ENCODE measurements around the gene GRAP. TPM values are rescaled to one million over a fixed set of nuclear protein-coding genes. Genes with fewer than 3 reads are reported as not detected.

The GRAP gene
- total RNA-seq, 5 donors from 2014 or later (not counting 1 experiment from before 2014, with no cell fraction given) = 26.5 to 95.2 (median 74.0) TPM

GRCh38 chr17:18981335-18981641, 65.5 kb downstream of the GRAP start:
- POLR2A ChIA-PET = no interaction called here
- DNase-seq (no peak), ATAC-seq (replicated peaks in 1 of 4) (no peak)
- Histone ChIP-seq H3K27me3 (replicated peaks in 1 of 2; ENCODE audit: control insufficient read depth in 2 of 2, extremely low read depth in 1 of 2, insufficient read depth in 2 of 2, low read length in 1 of 2) (no peaks in the 10 kb centered on the region), H3K27ac (ENCODE audit: low read length) (no peak overlapping the region), H3K36me3 (ENCODE audit: control insufficient read depth in 2 of 2, extremely low read depth in 1 of 2, insufficient read depth in 1 of 2, low read length in 1 of 2) (peaks cover 8 to 26% of the 10 kb centered on the region in 2 donors), H3K4me3 (ENCODE audit: control insufficient read depth in 1 of 2, extremely low read depth in 1 of 2, low read length in 1 of 2) (no peak overlapping the region), H3K9me3 (no peaks in the 10 kb centered on the region), H3K4me1 (ENCODE audit: control insufficient read depth in 1 of 2, extremely low read depth in 1 of 2, insufficient read depth in 2 of 2, low read length in 2 of 2) (no peaks in the 10 kb centered on the region)
- no peak overlapping the region for H3K4me3 Mint-ChIP-seq
- H3K36me3 Mint-ChIP-seq = peaks cover 4% of the 10 kb centered on the region
- 100% methylated on average over 3 of the region's 6 CpGs for WGBS (ENCODE audit: insufficient coverage)
- no peaks in the 10 kb centered on the region for H3K27me3 Mint-ChIP-seq
- CTCF ChIA-PET = no interaction called here
- no peak overlapping the region for H3K27ac Mint-ChIP-seq
- no peaks in the 10 kb centered on the region for H3K9me3 Mint-ChIP-seq
- no peaks in the 10 kb centered on the region for H3K4me1 Mint-ChIP-seq

GRCh38 chr17:18980682-18981334, 65.9 kb downstream of the GRAP start:
- no peak overlapping the region for H3K4me3 Mint-ChIP-seq
- H3K27ac Mint-ChIP-seq = no peak overlapping the region
- H3K27ac ChIP-seq (ENCODE audit: low read length) = no peak overlapping the region
- no peaks in the 10 kb centered on the region for H3K4me1 ChIP-seq (ENCODE audit: control insufficient read depth in 1 of 2, extremely low read depth in 1 of 2, insufficient read depth in 2 of 2, low read length in 2 of 2)
- H3K36me3 Mint-ChIP-seq = peaks cover 4% of the 10 kb centered on the region
- no peaks in the 10 kb centered on the region for H3K9me3 ChIP-seq
- H3K36me3 ChIP-seq (ENCODE audit: control insufficient read depth in 2 of 2, extremely low read depth in 1 of 2, insufficient read depth in 1 of 2, low read length in 1 of 2) = peaks cover 8 to 27% of the 10 kb centered on the region in 2 donors
- ATAC-seq (replicated peaks in 1 of 4) = no peak
- H3K27me3 Mint-ChIP-seq = no peaks in the 10 kb centered on the region
- no peak for DNase-seq
- no peaks in the 10 kb centered on the region for H3K4me1 Mint-ChIP-seq
- H3K27me3 ChIP-seq (replicated peaks in 1 of 2; ENCODE audit: control insufficient read depth in 2 of 2, extremely low read depth in 1 of 2, insufficient read depth in 2 of 2, low read length in 1 of 2) = no peaks in the 10 kb centered on the region
- POLR2A ChIA-PET = no interaction called here
- WGBS (ENCODE audit: insufficient coverage) = 93% methylated on average over 4 of the region's 13 CpGs
- no peak overlapping the region for H3K4me3 ChIP-seq (ENCODE audit: control insufficient read depth in 1 of 2, extremely low read depth in 1 of 2, low read length in 1 of 2)
- H3K9me3 Mint-ChIP-seq = no peaks in the 10 kb centered on the region
- CTCF ChIA-PET = no interaction called here

- ATAC-seq (replicated peaks in 1 of 4) = no peak
- Histone ChIP-seq H3K4me1 (ENCODE audit: control insufficient read depth in 1 of 2, extremely low read depth in 1 of 2, insufficient read depth in 2 of 2, low read length in 2 of 2) (no peaks in the 10 kb centered on the region), H3K4me3 (ENCODE audit: control insufficient read depth in 1 of 2, extremely low read depth in 1 of 2, low read length in 1 of 2) (no peak overlapping the region), H3K27me3 (replicated peaks in 1 of 2; ENCODE audit: control insufficient read depth in 2 of 2, extremely low read depth in 1 of 2, insufficient read depth in 2 of 2, low read length in 1 of 2) (no peaks in the 10 kb centered on the region), H3K36me3 (ENCODE audit: control insufficient read depth in 2 of 2, extremely low read depth in 1 of 2, insufficient read depth in 1 of 2, low read length in 1 of 2) (peaks cover 8 to 26% of the 10 kb centered on the region in 2 donors), H3K27ac (ENCODE audit: low read length) (no peak overlapping the region), H3K9me3 (no peaks in the 10 kb centered on the region)
- no peak for DNase-seq
- no peak overlapping the region for H3K27ac Mint-ChIP-seq
- no peaks in the 10 kb centered on the region for H3K9me3 Mint-ChIP-seq
- WGBS (ENCODE audit: insufficient coverage) = 95% methylated on average over 17 of the region's 17 CpGs
- H3K27me3 Mint-ChIP-seq = no peaks in the 10 kb centered on the region
- POLR2A ChIA-PET = no interaction called here
- H3K4me3 Mint-ChIP-seq = no peak overlapping the region
- H3K36me3 Mint-ChIP-seq = peaks cover 4% of the 10 kb centered on the region
- H3K4me1 Mint-ChIP-seq = no peaks in the 10 kb centered on the region
- CTCF ChIA-PET = interaction anchor here in 1 of 2 donors (0.7 kb wide), 1 partner anchor 18 kb away, joined by 3 read pairs; no protein-coding TSS in a partner anchor
These were observed 68.1 kb downstream of the GRAP start for GRCh38 chr17:18978655-18979054.

GRCh38 chr17:18978050-18978449, 68.7 kb downstream of the GRAP start:
- no peaks in the 10 kb centered on the region for H3K27me3 Mint-ChIP-seq
- WGBS (ENCODE audit: insufficient coverage) = 94% methylated on average over 12 of the region's 13 CpGs
- Histone ChIP-seq H3K4me3 (ENCODE audit: control insufficient read depth in 1 of 2, extremely low read depth in 1 of 2, low read length in 1 of 2) (no peak overlapping the region), H3K27me3 (replicated peaks in 1 of 2; ENCODE audit: control insufficient read depth in 2 of 2, extremely low read depth in 1 of 2, insufficient read depth in 2 of 2, low read length in 1 of 2) (no peaks in the 10 kb centered on the region), H3K9me3 (no peaks in the 10 kb centered on the region), H3K27ac (ENCODE audit: low read length) (no peak overlapping the region), H3K36me3 (ENCODE audit: control insufficient read depth in 2 of 2, extremely low read depth in 1 of 2, insufficient read depth in 1 of 2, low read length in 1 of 2) (peaks cover 8 to 25% of the 10 kb centered on the region in 2 donors), H3K4me1 (ENCODE audit: control insufficient read depth in 1 of 2, extremely low read depth in 1 of 2, insufficient read depth in 2 of 2, low read length in 2 of 2) (no peaks in the 10 kb centered on the region)
- H3K4me3 Mint-ChIP-seq = no peak overlapping the region
- ATAC-seq (replicated peaks in 1 of 4) (no peak), DNase-seq (no peak)
- peaks cover 4% of the 10 kb centered on the region for H3K36me3 Mint-ChIP-seq
- POLR2A ChIA-PET = no interaction called here
- no peaks in the 10 kb centered on the region for H3K9me3 Mint-ChIP-seq
- CTCF ChIA-PET = no interaction called here
- no peak overlapping the region for H3K27ac Mint-ChIP-seq
- H3K4me1 Mint-ChIP-seq = no peaks in the 10 kb centered on the region

- Mint-ChIP-seq H3K4me1 (no peaks in the 10 kb centered on the region), H3K36me3 (peaks cover 4% of the 10 kb centered on the region), H3K27me3 (no peaks in the 10 kb centered on the region), H3K27ac (no peak overlapping the region), H3K4me3 (no peak overlapping the region), H3K9me3 (no peaks in the 10 kb centered on the region)
- Histone ChIP-seq H3K36me3 (ENCODE audit: control insufficient read depth in 2 of 2, extremely low read depth in 1 of 2, insufficient read depth in 1 of 2, low read length in 1 of 2) (peaks cover 8 to 25% of the 10 kb centered on the region in 2 donors), H3K27me3 (replicated peaks in 1 of 2; ENCODE audit: control insufficient read depth in 2 of 2, extremely low read depth in 1 of 2, insufficient read depth in 2 of 2, low read length in 1 of 2) (no peaks in the 10 kb centered on the region), H3K27ac (ENCODE audit: low read length) (no peak overlapping the region), H3K4me1 (ENCODE audit: control insufficient read depth in 1 of 2, extremely low read depth in 1 of 2, insufficient read depth in 2 of 2, low read length in 2 of 2) (no peaks in the 10 kb centered on the region), H3K9me3 (no peaks in the 10 kb centered on the region), H3K4me3 (ENCODE audit: control insufficient read depth in 1 of 2, extremely low read depth in 1 of 2, low read length in 1 of 2) (no peak overlapping the region)
- DNase-seq (no peak), ATAC-seq (replicated peaks in 1 of 4) (peak in 1 of 4 experiments; percentile 19)
- POLR2A ChIA-PET = no interaction called here
- CTCF ChIA-PET = no interaction called here
- WGBS (ENCODE audit: insufficient coverage) = 100% methylated on average over 11 of the region's 19 CpGs
These were observed 69.1 kb downstream of the GRAP start for GRCh38 chr17:18977646-18978045.

- WGBS (ENCODE audit: insufficient coverage) = 89% methylated on average over 4 of the region's 4 CpGs
- H3K27me3 ChIP-seq (replicated peaks in 1 of 2; ENCODE audit: control insufficient read depth in 2 of 2, extremely low read depth in 1 of 2, insufficient read depth in 2 of 2, low read length in 1 of 2) = no peaks in the 10 kb centered on the region
- peaks cover 8 to 25% of the 10 kb centered on the region in 2 donors for H3K36me3 ChIP-seq (ENCODE audit: control insufficient read depth in 2 of 2, extremely low read depth in 1 of 2, insufficient read depth in 1 of 2, low read length in 1 of 2)
- no peaks in the 10 kb centered on the region for H3K27me3 Mint-ChIP-seq
- peaks cover 4% of the 10 kb centered on the region for H3K36me3 Mint-ChIP-seq
- DNase-seq (no peak), ATAC-seq (replicated peaks in 1 of 4) (no peak)
- H3K27ac ChIP-seq (ENCODE audit: low read length) = no peak overlapping the region
- ChIA-PET CTCF (no interaction called here), POLR2A (no interaction called here)
- no peaks in the 10 kb centered on the region for H3K4me1 ChIP-seq (ENCODE audit: control insufficient read depth in 1 of 2, extremely low read depth in 1 of 2, insufficient read depth in 2 of 2, low read length in 2 of 2)
- no peaks in the 10 kb centered on the region for H3K9me3 ChIP-seq
- H3K4me1 Mint-ChIP-seq = no peaks in the 10 kb centered on the region
- H3K27ac Mint-ChIP-seq = no peak overlapping the region
- H3K9me3 Mint-ChIP-seq = no peaks in the 10 kb centered on the region
- no peak overlapping the region for H3K4me3 Mint-ChIP-seq
- no peak overlapping the region for H3K4me3 ChIP-seq (ENCODE audit: control insufficient read depth in 1 of 2, extremely low read depth in 1 of 2, low read length in 1 of 2)
These were observed 69.7 kb downstream of the GRAP start for GRCh38 chr17:18977021-18977420.

GRCh38 chr17:18976201-18976600, 70.6 kb downstream of the GRAP start:
- Mint-ChIP-seq H3K4me1 (no peaks in the 10 kb centered on the region), H3K27ac (no peak overlapping the region), H3K9me3 (no peaks in the 10 kb centered on the region), H3K36me3 (peaks cover 4% of the 10 kb centered on the region), H3K4me3 (no peak overlapping the region), H3K27me3 (no peaks in the 10 kb centered on the region)
- CTCF ChIA-PET = no interaction called here
- POLR2A ChIA-PET = no interaction called here
- no peaks in the 10 kb centered on the region for H3K9me3 ChIP-seq
- peaks cover 10 to 25% of the 10 kb centered on the region in 2 donors for H3K36me3 ChIP-seq (ENCODE audit: control insufficient read depth in 2 of 2, extremely low read depth in 1 of 2, insufficient read depth in 1 of 2, low read length in 1 of 2)
- H3K4me1 ChIP-seq (ENCODE audit: control insufficient read depth in 1 of 2, extremely low read depth in 1 of 2, insufficient read depth in 2 of 2, low read length in 2 of 2) = no peaks in the 10 kb centered on the region
- ATAC-seq (replicated peaks in 1 of 4) = no peak
- H3K27me3 ChIP-seq (replicated peaks in 1 of 2; ENCODE audit: control insufficient read depth in 2 of 2, extremely low read depth in 1 of 2, insufficient read depth in 2 of 2, low read length in 1 of 2) = no peaks in the 10 kb centered on the region
- 50% methylated on average over 2 of the region's 4 CpGs for WGBS (ENCODE audit: insufficient coverage)
- no peak overlapping the region for H3K4me3 ChIP-seq (ENCODE audit: control insufficient read depth in 1 of 2, extremely low read depth in 1 of 2, low read length in 1 of 2)
- DNase-seq = no peak
- H3K27ac ChIP-seq (ENCODE audit: low read length) = no peak overlapping the region

Data from T-cell (primary cell).